NCI-H2171 (cell line): ENCODE results near the gene SDR42E1.

Source experiments
- DNase-seq: peaks from one replicate; lab custom pipeline; 2025; lab: John Stamatoyannopoulos, UW

The SDR42E1 gene

GRCh38 chr16:82011199-82011641 lies at the start of gene SDR42E1:
TSS of gene SDR42E1 (minus strand) at chr16:82011470. CDS start at chr16:82000858, 10,612 bp downstream.
- peak; percentile 89 for DNase-seq

- no peak for DNase-seq
These were observed 48.7 kb upstream of the SDR42E1 start for GRCh38 chr16:82059983-82060421.

- DNase-seq, result no peak
These were observed 48.1 kb upstream of the SDR42E1 start for GRCh38 chr16:82059161-82059982.

- DNase-seq, result no peak
These were observed 45.3 kb upstream of the SDR42E1 start for GRCh38 chr16:82056550-82056896.

- DNase-seq, result no peak
These were observed 44.7 kb upstream of the SDR42E1 start for GRCh38 chr16:82055728-82056549.

GRCh38 chr16:82055117-82055516 lies 43.8 kb upstream of the SDR42E1 start:
- no peak for DNase-seq

- DNase-seq, result no peak
These were observed 40.4 kb upstream of the SDR42E1 start for GRCh38 chr16:82051656-82052055.

- no peak for DNase-seq
These were observed 39.7 kb upstream of the SDR42E1 start for GRCh38 chr16:82050909-82051357.

GRCh38 chr16:82050506-82050905 lies 39.2 kb upstream of the SDR42E1 start:
- no peak for DNase-seq

- no peak for DNase-seq
These were observed 38.2 kb upstream of the SDR42E1 start for GRCh38 chr16:82049484-82049883.

- no peak for DNase-seq
These were observed 36.5 kb upstream of the SDR42E1 start for GRCh38 chr16:82047787-82048186.

- DNase-seq, result no peak
These were observed 36.1 kb upstream of the SDR42E1 start for GRCh38 chr16:82047374-82047773.

- DNase-seq, result no peak
These were observed 35.7 kb upstream of the SDR42E1 start for GRCh38 chr16:82046941-82047340.

GRCh38 chr16:82046541-82046940 lies 35.3 kb upstream of the SDR42E1 start:
- no peak for DNase-seq

- no peak for DNase-seq
These were observed 34.2 kb upstream of the SDR42E1 start for GRCh38 chr16:82045465-82045864.

GRCh38 chr16:82044585-82044911 lies 33.3 kb upstream of the SDR42E1 start:
- DNase-seq, result no peak

- no peak for DNase-seq
These were observed 32.7 kb upstream of the SDR42E1 start for GRCh38 chr16:82043680-82044584.

- no peak for DNase-seq
These were observed 31.6 kb upstream of the SDR42E1 start for GRCh38 chr16:82042846-82043245.

- DNase-seq, result no peak
These were observed 30.9 kb upstream of the SDR42E1 start for GRCh38 chr16:82042144-82042543.

GRCh38 chr16:82041542-82041941 lies 30.3 kb upstream of the SDR42E1 start:
- DNase-seq, result no peak

GRCh38 chr16:82040296-82040695 lies 29.0 kb upstream of the SDR42E1 start:
- no peak for DNase-seq

GRCh38 chr16:82037666-82038065 lies 26.4 kb upstream of the SDR42E1 start:
- no peak for DNase-seq
